GM23248 (cell line): ENCODE data around the gene YPEL2.

ENCODE experiments used
- EZH2 ChIP-seq: fragments of 200-600 bp; sonication (generic); IDR thresholded peaks from 2 replicates; pipeline ENCODE4 v1.6.1; 2018; ENCODE audit warnings: antibody characterized with exemption, mild to moderate bottlenecking; ENCODE audit not compliant: insufficient read depth, poor library complexity, severe bottlenecking
- EZH2phosphoT487 ChIP-seq: fragments of 200-600 bp; sonication (generic); IDR thresholded peaks from 2 replicates; pipeline ENCODE4 v1.6.1; 2018; ENCODE audit warnings: antibody characterized with exemption, moderate library complexity, mild to moderate bottlenecking, low read depth; ENCODE audit not compliant: insufficient read depth

GRCh38 chr17:59423903-59424302, 92.4 kb downstream of the YPEL2 start:
- TF ChIP-seq EZH2phosphoT487 (no peak), EZH2 (no peak)
